Measurements from ENCODE around the gene RNF181. TPM values are rescaled to one million over a fixed set of nuclear protein-coding genes. Genes with fewer than 3 reads are reported as not detected.

Gene RNF181
- total and polyA plus RNA-seq, 2 of the 13 experiments (the other 11 are each of a cell fraction or from before 2014, with no cell fraction given), result 224 to 578 TPM

- TF ChIP-seq AHDC1 (CRISPR knock-in tag; IDR thresholded peaks at IDR 0.05; ENCODE audit: borderline replicate concordance), result no peak
- no peak for TF ChIP-seq ISL2 (CRISPR knock-in tag; IDR thresholded peaks at IDR 0.05)
- TF ChIP-seq HOXD1 (CRISPR knock-in tag; IDR thresholded peaks at IDR 0.05), result no peak
- TF ChIP-seq ESRRA (CRISPR knock-in tag; IDR thresholded peaks at IDR 0.05; ENCODE audit: low read depth), result no peak
- TF ChIP-seq AFF4 (CRISPR knock-in tag; IDR thresholded peaks at IDR 0.05), result no peak
- TF ChIP-seq SAP130 (CRISPR knock-in tag; IDR thresholded peaks at IDR 0.05; ENCODE audit: low read depth), result peak; percentile 74
- TF ChIP-seq MBD4 (IDR thresholded peaks at IDR 0.05; ENCODE audit: borderline replicate concordance, low read length), result no peak
- TF ChIP-seq POLR2G (IDR thresholded peaks at IDR 0.05; ENCODE audit: low read depth, low read length), result peak; percentile 54; the same call in 1 of the 2 replicates
- TF ChIP-seq ZNF713 (CRISPR knock-in tag; IDR thresholded peaks at IDR 0.05), result no peak
- TF ChIP-seq GRHL1 (CRISPR knock-in tag; conservative IDR thresholded peaks at IDR 0.05), result no peak
- TF ChIP-seq ARNT2 (CRISPR knock-in tag; IDR thresholded peaks at IDR 0.05; ENCODE audit: low read depth), result no peak; the same call in 1 of the 2 replicates
- no peak for TF ChIP-seq ZNF747 (CRISPR knock-in tag; IDR thresholded peaks at IDR 0.05; ENCODE audit: borderline replicate concordance)
- TF ChIP-seq ISX (CRISPR knock-in tag; conservative IDR thresholded peaks at IDR 0.05), result no peak
- TF ChIP-seq SRY (CRISPR knock-in tag; IDR thresholded peaks at IDR 0.05), result no peak
- TF ChIP-seq ETS1 (CRISPR knock-in tag; IDR thresholded peaks at IDR 0.05), result no peak
Observed at GRCh38 chr2:85577386-85578242, 17.9 kb upstream of the RNF181 start, which contains the start of gene VAMP8 (continued).
